ENCODE measurements around the gene CASS4. TPM values are rescaled to one million over a fixed set of nuclear protein-coding genes. Genes with fewer than 3 reads are reported as not detected.

Gene CASS4
- polyA plus RNA-seq, 1 experiment = 36.8 TPM

DNA sequence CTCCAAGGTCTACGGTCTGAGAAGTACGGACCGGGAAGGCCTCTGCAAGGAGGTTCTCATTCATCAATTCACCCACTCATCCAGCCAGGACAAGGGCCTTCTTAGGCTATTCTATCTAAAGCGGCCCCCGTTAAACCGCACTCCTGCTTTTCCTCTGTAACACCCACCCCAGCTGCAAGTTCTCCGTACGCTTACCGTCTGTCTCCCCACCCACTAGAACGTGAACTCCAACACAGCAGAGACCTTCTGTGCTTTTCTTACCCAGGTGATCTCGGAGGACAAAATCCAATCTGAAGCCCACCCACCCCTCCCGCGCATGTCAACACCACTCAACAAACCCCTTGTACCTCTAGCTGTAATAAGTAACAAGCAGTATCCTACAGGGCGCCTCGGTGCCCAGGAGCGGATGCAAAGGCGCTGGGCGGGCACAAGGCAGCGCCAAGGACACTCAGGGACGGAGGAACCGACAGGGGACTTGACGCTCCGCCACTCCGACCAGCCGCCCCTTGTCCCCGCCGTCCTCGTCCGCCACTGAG is 20.4 kb upstream of the CASS4 start:
- ChIA-PET CTCF (interaction anchor here (1.0 kb wide), 1 partner anchor 79 kb away, joined by 3 read pairs; no protein-coding TSS in a partner anchor), POLR2A (interaction anchor here (0.6 to 2.2 kb wide), 16 partner anchors 11 to 77 kb away, joined by 3 to 13 read pairs (median 4); partner anchors contain the start of genes CASS4, FAM210B and RTF2)
- H3K27ac ChIP-seq (ENCODE audit: low read depth, low read length) = no peak overlapping the region
- TF ChIP-seq, protein P1, sequence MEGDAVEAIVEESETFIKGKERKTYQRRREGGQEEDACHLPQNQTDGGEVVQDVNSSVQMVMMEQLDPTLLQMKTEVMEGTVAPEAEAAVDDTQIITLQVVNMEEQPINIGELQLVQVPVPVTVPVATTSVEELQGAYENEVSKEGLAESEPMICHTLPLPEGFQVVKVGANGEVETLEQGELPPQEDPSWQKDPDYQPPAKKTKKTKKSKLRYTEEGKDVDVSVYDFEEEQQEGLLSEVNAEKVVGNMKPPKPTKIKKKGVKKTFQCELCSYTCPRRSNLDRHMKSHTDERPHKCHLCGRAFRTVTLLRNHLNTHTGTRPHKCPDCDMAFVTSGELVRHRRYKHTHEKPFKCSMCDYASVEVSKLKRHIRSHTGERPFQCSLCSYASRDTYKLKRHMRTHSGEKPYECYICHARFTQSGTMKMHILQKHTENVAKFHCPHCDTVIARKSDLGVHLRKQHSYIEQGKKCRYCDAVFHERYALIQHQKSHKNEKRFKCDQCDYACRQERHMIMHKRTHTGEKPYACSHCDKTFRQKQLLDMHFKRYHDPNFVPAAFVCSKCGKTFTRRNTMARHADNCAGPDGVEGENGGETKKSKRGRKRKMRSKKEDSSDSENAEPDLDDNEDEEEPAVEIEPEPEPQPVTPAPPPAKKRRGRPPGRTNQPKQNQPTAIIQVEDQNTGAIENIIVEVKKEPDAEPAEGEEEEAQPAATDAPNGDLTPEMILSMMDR (IDR thresholded peaks at IDR 0.05; ENCODE audit: low read depth, low read length) = no peak
- H3K27me3 ChIP-seq (ENCODE audit: control insufficient read depth, insufficient read depth, low read length) = no peaks in the 10 kb centered on the region
- H3K9me3 ChIP-seq (ENCODE audit: control insufficient read depth, insufficient read depth, low read length) = no peaks in the 10 kb centered on the region
- H3K4me3 ChIP-seq (ENCODE audit: low read depth, low read length) = peak overlapping the region; percentile 98
- DNase-seq (ENCODE audit: low read depth, low spot score) = no peak

DNA sequence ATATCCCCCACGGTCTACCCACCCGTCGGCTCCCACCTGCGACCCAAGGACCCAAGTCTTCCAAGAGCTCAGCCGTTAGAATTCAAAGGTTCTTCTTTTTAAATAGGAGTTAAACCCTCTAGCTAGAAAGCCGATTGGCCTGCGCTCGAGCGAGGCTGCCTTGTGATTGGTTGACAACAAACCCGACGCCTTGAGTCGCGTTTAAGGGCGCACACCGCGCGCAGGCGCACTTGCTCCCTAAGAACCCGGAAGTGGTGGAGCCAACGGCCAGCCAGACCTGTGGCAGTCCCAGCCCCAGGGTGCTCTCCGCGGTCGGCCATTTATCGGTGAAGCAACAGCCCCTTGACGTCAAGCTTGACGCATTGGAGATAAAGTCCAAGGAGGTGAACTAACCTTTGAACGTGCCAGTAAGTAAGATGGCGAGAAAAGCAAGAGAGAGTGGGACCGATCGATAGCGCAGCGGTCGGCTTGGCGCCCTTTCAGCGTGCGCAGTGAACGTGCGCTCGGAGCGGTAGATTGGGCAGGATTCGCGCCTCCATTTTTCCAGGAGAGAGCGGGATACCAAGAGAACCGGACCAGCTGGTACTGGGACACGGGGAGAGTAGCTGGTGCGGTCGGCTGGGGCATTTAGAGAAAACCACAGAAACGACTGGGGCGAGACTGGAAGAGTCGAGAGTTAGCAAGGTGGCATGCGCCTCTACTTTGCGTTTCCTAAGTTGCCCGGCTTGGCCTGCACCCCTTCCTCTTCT is 19.8 kb upstream of the CASS4 start, which contains the start of the genes AURKA and CSTF1:
Gene AURKA, minus strand, starts transcription at position 84 of the 749 bp plus-strand sequence. CDS start 4,018 bp downstream, outside the sequence.
Gene CSTF1, plus strand, starts transcription at position 514 of the 749 bp plus-strand sequence. CDS start 2,908 bp downstream, outside the sequence.
- CTCF ChIA-PET = interaction anchor here (0.6 to 1.8 kb wide), 3 partner anchors 14 to 78 kb away, joined by 3 to 6 read pairs (median 3); no protein-coding TSS in a partner anchor
- TF ChIP-seq, protein P1 (IDR thresholded peaks at IDR 0.05; ENCODE audit: low read depth, low read length) = no peak
- peak; percentile 99 for DNase-seq (ENCODE audit: low read depth, low spot score)
- Histone ChIP-seq H3K27ac (ENCODE audit: low read depth, low read length) (peak within 1 kb of the TSS; percentile 93), H3K4me3 (ENCODE audit: low read depth, low read length) (peak within 1 kb of the TSS; percentile 98), H3K9me3 (ENCODE audit: control insufficient read depth, insufficient read depth, low read length) (no peaks in the 10 kb centered on the region), H3K27me3 (ENCODE audit: control insufficient read depth, insufficient read depth, low read length) (no peaks in the 10 kb centered on the region)
- POLR2A ChIA-PET = interaction anchor here (0.6 to 2.2 kb wide), 16 partner anchors 11 to 76 kb away, joined by 3 to 13 read pairs (median 4); partner anchors contain the start of genes CASS4, FAM210B and RTF2

DNA sequence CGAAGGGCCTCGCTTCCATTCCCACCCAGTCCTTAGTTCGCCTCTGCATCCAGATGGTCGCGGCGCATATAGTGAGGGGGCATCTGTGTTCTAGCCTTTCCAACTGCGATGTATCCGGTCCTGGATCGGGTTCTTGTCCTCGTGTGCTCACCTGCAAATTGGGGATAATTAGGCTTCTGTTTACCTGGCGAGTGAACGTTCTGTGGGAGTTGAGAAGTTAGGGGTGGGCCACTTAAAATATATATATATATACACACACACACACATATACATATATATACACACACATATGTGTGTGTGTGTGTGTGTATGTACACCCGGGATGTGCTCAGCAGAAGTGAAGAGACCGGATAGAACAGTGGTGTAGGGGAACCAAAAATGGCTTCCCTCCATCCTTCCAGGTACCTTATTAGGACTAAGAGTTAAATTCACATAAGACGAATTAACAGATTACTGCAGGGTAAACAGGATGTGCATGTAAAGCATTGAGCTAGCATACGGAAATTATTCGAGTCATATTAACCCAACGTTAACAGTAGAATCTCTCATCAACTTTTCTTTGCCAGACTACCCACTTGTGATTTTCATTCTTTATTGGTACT is 19.1 kb upstream of the CASS4 start:
- H3K27me3 ChIP-seq (ENCODE audit: control insufficient read depth, insufficient read depth, low read length) = no peaks in the 10 kb centered on the region
- POLR2A ChIA-PET = interaction anchor here (0.8 to 2.2 kb wide), 7 partner anchors 12 to 47 kb away, joined by 3 to 13 read pairs (median 5); partner anchors contain the start of gene FAM210B
- no peaks in the 10 kb centered on the region for H3K9me3 ChIP-seq (ENCODE audit: control insufficient read depth, insufficient read depth, low read length)
- TF ChIP-seq, protein P1 (IDR thresholded peaks at IDR 0.05; ENCODE audit: low read depth, low read length) = no peak
- H3K4me3 ChIP-seq (ENCODE audit: low read depth, low read length) = peak overlapping the region; percentile 98
- H3K27ac ChIP-seq (ENCODE audit: low read depth, low read length) = peak overlapping the region; percentile 93
- DNase-seq (ENCODE audit: low read depth, low spot score) = no peak
- CTCF ChIA-PET = interaction anchor here (1.0 to 1.8 kb wide), 2 partner anchors 14 to 77 kb away, joined by 3 to 6 read pairs; no protein-coding TSS in a partner anchor

DNA sequence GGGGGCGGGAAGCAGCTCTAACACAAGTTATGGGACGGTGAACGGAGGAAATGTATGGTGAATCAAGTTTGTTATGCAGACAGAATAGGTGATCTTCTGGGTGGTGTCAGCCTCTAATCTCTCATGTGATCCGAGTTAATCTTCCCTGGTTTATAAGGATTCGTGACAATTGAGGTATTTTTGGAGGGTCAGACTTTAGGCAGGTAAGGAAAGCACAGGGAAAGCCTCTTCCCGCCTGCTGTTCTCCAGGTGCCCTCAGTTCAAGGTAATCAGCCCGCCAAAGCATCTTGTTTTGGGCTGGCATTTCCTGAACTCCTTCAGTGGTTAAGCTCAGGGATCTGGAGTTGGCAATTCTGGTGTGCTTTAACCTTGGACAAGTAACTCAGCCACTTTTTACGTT is 18.4 kb upstream of the CASS4 start:
- no peaks in the 10 kb centered on the region for H3K27me3 ChIP-seq (ENCODE audit: control insufficient read depth, insufficient read depth, low read length)
- no peaks in the 10 kb centered on the region for H3K9me3 ChIP-seq (ENCODE audit: control insufficient read depth, insufficient read depth, low read length)
- TF ChIP-seq, protein P1 (IDR thresholded peaks at IDR 0.05; ENCODE audit: low read depth, low read length) = no peak
- ChIA-PET CTCF (interaction anchor here (1.8 kb wide), 1 partner anchor 13 kb away, joined by 6 read pairs; no protein-coding TSS in a partner anchor), POLR2A (interaction anchor here (0.8 kb wide), 1 partner anchor 35 kb away, joined by 3 read pairs; no protein-coding TSS in a partner anchor)
- no peak for DNase-seq (ENCODE audit: low read depth, low spot score)
- H3K4me3 ChIP-seq (ENCODE audit: low read depth, low read length) = peak overlapping the region; percentile 98
- H3K27ac ChIP-seq (ENCODE audit: low read depth, low read length) = no peak overlapping the region
